RWPE1 (cell line): ENCODE results near the gene GPR87.

Source experiments
- CTCF ChIA-PET: fragments of 350-600 bp; sonication (Branson Sonifier 250); formaldehyde crosslinking; extraction: SDS; loops from one replicate; lab custom pipeline; 2021; lab: Yijun Ruan, JAX
- POLR2A ChIA-PET: fragments of 400-600 bp; formaldehyde crosslinking; extraction: SDS; loops from one replicate; lab custom pipeline; 2020; ENCODE audit warnings: antibody characterized with exemption; ENCODE audit not compliant: low non-redundant PET; lab: Yijun Ruan, JAX
- DNase-seq: peaks from one replicate; pipeline ENCODE4 v3.0.0; 2012; ENCODE audit warnings: low spot score
- H3K27ac ChIP-seq: fragments of 450-650 bp; 2 replicates; pipeline ENCODE4 v1.5.1; 2017
- CTCF ChIP-seq: fragments of 450-650 bp; conservative IDR thresholded peaks from 2 replicates; pipeline ENCODE4 v1.5.1; 2017; ENCODE audit warnings: low read depth, mild to moderate bottlenecking

Gene GPR87

GRCh38 chr3:151350656-151351055, 34.0 kb upstream of the GPR87 start:
- no peak overlapping the region for H3K27ac ChIP-seq
- no peak for DNase-seq
- no peak for TF ChIP-seq CTCF
- CTCF ChIA-PET: no interaction called here
- POLR2A ChIA-PET: no interaction called here

GRCh38 chr3:151347432-151347831, 30.8 kb upstream of the GPR87 start:
- DNase-seq: no peak
- POLR2A ChIA-PET: no interaction called here
- no peak overlapping the region for H3K27ac ChIP-seq
- no peak for TF ChIP-seq CTCF
- CTCF ChIA-PET: no interaction called here

GRCh38 chr3:151346292-151346691, 29.7 kb upstream of the GPR87 start:
- ChIA-PET POLR2A (no interaction called here), CTCF (interaction anchor here (0.6 kb wide), 2 partner anchors 67 to 1121 kb away, joined by 3 read pairs; no protein-coding TSS in a partner anchor)
- H3K27ac ChIP-seq: no peak overlapping the region
- DNase-seq: no peak
- no peak for TF ChIP-seq CTCF

- ChIA-PET CTCF (interaction anchor here (0.6 kb wide), 2 partner anchors 18 to 67 kb away, joined by 3 to 6 read pairs; no protein-coding TSS in a partner anchor), POLR2A (no interaction called here)
- no peak for TF ChIP-seq CTCF
- no peak for DNase-seq
- H3K27ac ChIP-seq: no peak overlapping the region
Observed at GRCh38 chr3:151345859-151346258, 29.2 kb upstream of the GPR87 start.

- CTCF ChIA-PET: interaction anchor here (0.9 kb wide), 1 partner anchor 122 kb away, joined by 3 read pairs; no protein-coding TSS in a partner anchor
- TF ChIP-seq CTCF: no peak
Observed at GRCh38 chr3:151331696-151332095, 15.1 kb upstream of the GPR87 start.

GRCh38 chr3:151330899-151331298, 14.3 kb upstream of the GPR87 start:
- ChIA-PET POLR2A (no interaction called here), CTCF (interaction anchor here (0.9 kb wide), 1 partner anchor 121 kb away, joined by 3 read pairs; no protein-coding TSS in a partner anchor)
- no peak for DNase-seq
- no peak overlapping the region for H3K27ac ChIP-seq
- TF ChIP-seq CTCF: no peak

More at GRCh38 chr3:151331696-151332095, 15.1 kb upstream of the GPR87 start:
- H3K27ac ChIP-seq: no peak overlapping the region
- POLR2A ChIA-PET: no interaction called here
- DNase-seq: no peak
